Measurements from ENCODE around the gene NEDD4L. TPM values are rescaled to one million over a fixed set of nuclear protein-coding genes. Genes with fewer than 3 reads are reported as not detected.

NEDD4L gene
- total and polyA plus RNA-seq, 10 of the 15 experiments (the other 5 are each of a cell fraction or from before 2014, with no cell fraction given): 7.4 to 24.0 (median 17.7) TPM

DNA sequence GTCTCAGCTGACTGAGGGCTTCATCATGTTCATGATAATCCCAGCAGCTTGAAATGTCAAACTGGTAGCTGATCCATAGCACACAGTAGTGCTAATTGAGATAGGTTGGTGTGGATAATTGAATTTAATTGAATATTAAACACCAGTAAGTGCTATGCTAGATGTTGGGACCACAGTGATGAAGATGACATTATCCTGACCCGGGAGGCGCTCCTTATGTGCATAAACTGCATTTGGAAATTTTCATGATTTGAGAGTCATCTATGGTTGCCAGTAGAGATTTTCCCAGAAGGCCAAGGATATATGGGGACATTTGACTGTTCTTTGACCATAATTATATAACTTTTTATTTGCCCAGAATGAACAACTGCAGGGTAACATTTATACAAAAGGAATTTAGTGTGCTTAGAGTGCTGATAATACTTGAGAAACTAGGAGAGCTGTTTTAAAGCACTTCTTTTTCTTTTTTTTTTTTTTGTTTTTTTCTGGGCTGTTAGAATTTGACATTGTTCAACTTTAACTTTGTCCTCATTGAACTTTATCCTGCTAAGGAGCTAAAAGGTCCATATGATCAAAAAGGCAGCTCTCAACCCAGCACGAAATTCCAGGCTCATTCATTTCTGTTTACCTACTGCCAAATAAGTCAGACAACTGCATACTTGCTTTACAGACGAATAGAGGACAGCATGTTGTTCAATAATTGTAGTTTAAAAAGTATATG lies 242.8 kb downstream of the NEDD4L start:
- Histone ChIP-seq H3K27ac (ENCODE audit: control insufficient read depth, insufficient read depth) (no peak overlapping the region), H3K9ac (ENCODE audit: control insufficient read depth, insufficient read depth, low read length) (no peak overlapping the region), H3K4me1 (ENCODE audit: control insufficient read depth, insufficient read depth, low read length) (peaks cover 9% of the 10 kb centered on the region; the same call in 1 of the 2 replicates), H3K27me3 (replicated peaks in 1 of 2; ENCODE audit: control insufficient read depth in 2 of 2, insufficient read depth in 2 of 2, low read length in 1 of 2) (no peaks in the 10 kb centered on the region), H4K20me1 (ENCODE audit: control insufficient read depth, insufficient read depth) (no peaks in the 10 kb centered on the region), H2AFZ (ENCODE audit: control insufficient read depth, low read depth, low read length) (no peak overlapping the region), H3K79me2 (ENCODE audit: control insufficient read depth, insufficient read depth, low read length) (no peaks in the 10 kb centered on the region), H3K9me3 (replicated peaks; ENCODE audit: control insufficient read depth, insufficient read depth, low read length) (no peaks in the 10 kb centered on the region), H3K4me2 (ENCODE audit: control insufficient read depth, insufficient read depth) (no peak overlapping the region), H3K4me3 (no peak overlapping the region), H3K36me3 (ENCODE audit: control insufficient read depth in 2 of 2, insufficient read depth in 2 of 2, low read length in 1 of 2) (no peaks in the 10 kb centered on the region)
- RAD21 ChIA-PET (ENCODE audit: unreplicated experiment): interaction anchor here (0.8 kb wide), 1 partner anchor 15 kb away, joined by 3 read pairs; no protein-coding TSS in a partner anchor
- TF ChIP-seq CHD2 (IDR thresholded peaks at IDR 0.05; ENCODE audit: borderline replicate concordance, low read depth, low read length): no peak
- no peak for TF ChIP-seq PAX5 (IDR thresholded peaks at IDR 0.05; ENCODE audit: borderline replicate concordance, low read depth, low read length)
- TF ChIP-seq ATF7 (IDR thresholded peaks at IDR 0.05; ENCODE audit: low read depth): no peak
- TF ChIP-seq, protein P1, sequence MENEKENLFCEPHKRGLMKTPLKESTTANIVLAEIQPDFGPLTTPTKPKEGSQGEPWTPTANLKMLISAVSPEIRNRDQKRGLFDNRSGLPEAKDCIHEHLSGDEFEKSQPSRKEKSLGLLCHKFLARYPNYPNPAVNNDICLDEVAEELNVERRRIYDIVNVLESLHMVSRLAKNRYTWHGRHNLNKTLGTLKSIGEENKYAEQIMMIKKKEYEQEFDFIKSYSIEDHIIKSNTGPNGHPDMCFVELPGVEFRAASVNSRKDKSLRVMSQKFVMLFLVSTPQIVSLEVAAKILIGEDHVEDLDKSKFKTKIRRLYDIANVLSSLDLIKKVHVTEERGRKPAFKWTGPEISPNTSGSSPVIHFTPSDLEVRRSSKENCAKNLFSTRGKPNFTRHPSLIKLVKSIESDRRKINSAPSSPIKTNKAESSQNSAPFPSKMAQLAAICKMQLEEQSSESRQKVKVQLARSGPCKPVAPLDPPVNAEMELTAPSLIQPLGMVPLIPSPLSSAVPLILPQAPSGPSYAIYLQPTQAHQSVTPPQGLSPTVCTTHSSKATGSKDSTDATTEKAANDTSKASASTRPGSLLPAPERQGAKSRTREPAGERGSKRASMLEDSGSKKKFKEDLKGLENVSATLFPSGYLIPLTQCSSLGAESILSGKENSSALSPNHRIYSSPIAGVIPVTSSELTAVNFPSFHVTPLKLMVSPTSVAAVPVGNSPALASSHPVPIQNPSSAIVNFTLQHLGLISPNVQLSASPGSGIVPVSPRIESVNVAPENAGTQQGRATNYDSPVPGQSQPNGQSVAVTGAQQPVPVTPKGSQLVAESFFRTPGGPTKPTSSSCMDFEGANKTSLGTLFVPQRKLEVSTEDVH (IDR thresholded peaks at IDR 0.05; ENCODE audit: low read depth, partially characterized antibody): no peak
- TF ChIP-seq MTA3 (IDR thresholded peaks at IDR 0.05; ENCODE audit: borderline replicate concordance, low read length): no peak
- no peak for TF ChIP-seq GABPA (IDR thresholded peaks at IDR 0.05; ENCODE audit: low read depth)
- TF ChIP-seq, protein P2, sequence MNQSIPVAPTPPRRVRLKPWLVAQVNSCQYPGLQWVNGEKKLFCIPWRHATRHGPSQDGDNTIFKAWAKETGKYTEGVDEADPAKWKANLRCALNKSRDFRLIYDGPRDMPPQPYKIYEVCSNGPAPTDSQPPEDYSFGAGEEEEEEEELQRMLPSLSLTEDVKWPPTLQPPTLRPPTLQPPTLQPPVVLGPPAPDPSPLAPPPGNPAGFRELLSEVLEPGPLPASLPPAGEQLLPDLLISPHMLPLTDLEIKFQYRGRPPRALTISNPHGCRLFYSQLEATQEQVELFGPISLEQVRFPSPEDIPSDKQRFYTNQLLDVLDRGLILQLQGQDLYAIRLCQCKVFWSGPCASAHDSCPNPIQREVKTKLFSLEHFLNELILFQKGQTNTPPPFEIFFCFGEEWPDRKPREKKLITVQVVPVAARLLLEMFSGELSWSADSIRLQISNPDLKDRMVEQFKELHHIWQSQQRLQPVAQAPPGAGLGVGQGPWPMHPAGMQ (IDR thresholded peaks at IDR 0.05; ENCODE audit: borderline replicate concordance): no peak
- no peak for TF ChIP-seq CBX5 (IDR thresholded peaks at IDR 0.05; ENCODE audit: low read depth)
- no peak for TF ChIP-seq SMC3 (IDR thresholded peaks at IDR 0.05; ENCODE audit: borderline replicate concordance, low read length)
- TF ChIP-seq, protein P3, sequence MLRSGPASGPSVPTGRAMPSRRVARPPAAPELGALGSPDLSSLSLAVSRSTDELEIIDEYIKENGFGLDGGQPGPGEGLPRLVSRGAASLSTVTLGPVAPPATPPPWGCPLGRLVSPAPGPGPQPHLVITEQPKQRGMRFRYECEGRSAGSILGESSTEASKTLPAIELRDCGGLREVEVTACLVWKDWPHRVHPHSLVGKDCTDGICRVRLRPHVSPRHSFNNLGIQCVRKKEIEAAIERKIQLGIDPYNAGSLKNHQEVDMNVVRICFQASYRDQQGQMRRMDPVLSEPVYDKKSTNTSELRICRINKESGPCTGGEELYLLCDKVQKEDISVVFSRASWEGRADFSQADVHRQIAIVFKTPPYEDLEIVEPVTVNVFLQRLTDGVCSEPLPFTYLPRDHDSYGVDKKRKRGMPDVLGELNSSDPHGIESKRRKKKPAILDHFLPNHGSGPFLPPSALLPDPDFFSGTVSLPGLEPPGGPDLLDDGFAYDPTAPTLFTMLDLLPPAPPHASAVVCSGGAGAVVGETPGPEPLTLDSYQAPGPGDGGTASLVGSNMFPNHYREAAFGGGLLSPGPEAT (IDR thresholded peaks at IDR 0.05; ENCODE audit: low read depth): no peak
- TF ChIP-seq DPF2 (IDR thresholded peaks at IDR 0.05): no peak
- TF ChIP-seq PAX8 (IDR thresholded peaks at IDR 0.05): no peak
- ATAC-seq (no peak), FAIRE-seq (no peak), DNase-seq (ENCODE audit: low read depth, low spot score) (no peak)
- POLR2A ChIA-PET: interaction anchor here (0.6 to 2.0 kb wide), 4 partner anchors 16 to 197 kb away, joined by 3 to 5 read pairs (median 4); no protein-coding TSS in a partner anchor
- CTCF ChIA-PET: interaction anchor here (1.3 to 1.4 kb wide), 2 partner anchors 10 to 17 kb away, joined by 3 to 6 read pairs; no protein-coding TSS in a partner anchor
- 80% methylated on average over 4 of the region's 4 CpGs for WGBS (ENCODE audit: insufficient coverage, insufficient replicate concordance, low lambda C conversion rate, missing lambda C conversion rate)
- BruUV-seq (replicated peaks): no TSS peak
- SMC1A ChIA-PET (ENCODE audit: uncharacterized antibody, unreplicated experiment): interaction anchor here (0.7 to 3.3 kb wide), 6 partner anchors 10 to 69 kb away, joined by 3 to 18 read pairs (median 4); no protein-coding TSS in a partner anchor
- intact Hi-C loops (cut with micrococcal nuclease; ENCODE audit: unreplicated experiment) (no loop called here), in situ Hi-C loops (cut with MboI) (no loop called here)
